IPS-11a (cell line): ENCODE data around the gene PNCK.
"Not testable (repeated sequence)": the region's sequence is repeated elsewhere in the genome, so short reads cannot be mapped to it uniquely, and the experiment has no call there.

Experiments
- H3K4me3 ChIP-seq: one replicate; pipeline ENCODE4 v1.5.1; 2013; ENCODE audit warnings: low read depth, low read length, control low read depth

PNCK gene

GRCh38 chrX:153686711-153687110, 13.1 kb upstream of the PNCK start:
- H3K4me3 ChIP-seq = no peak overlapping the region

- no peak overlapping the region for H3K4me3 ChIP-seq
Observed at GRCh38 chrX:153685751-153686696, 12.4 kb upstream of the PNCK start.

GRCh38 chrX:153685156-153685536, 11.5 kb upstream of the PNCK start:
- H3K4me3 ChIP-seq = no peak overlapping the region

- no peak overlapping the region for H3K4me3 ChIP-seq
Observed at GRCh38 chrX:153684467-153685155, 11.0 kb upstream of the PNCK start.

GRCh38 chrX:153683486-153683885, 9.9 kb upstream of the PNCK start:
- H3K4me3 ChIP-seq = not testable (repeated sequence)

GRCh38 chrX:153681175-153681574, 7.6 kb upstream of the PNCK start:
- H3K4me3 ChIP-seq = no peak overlapping the region

GRCh38 chrX:153674219-153674851, 722 bp upstream of the PNCK start:
- no peak overlapping the region for H3K4me3 ChIP-seq

- no peak overlapping the region for H3K4me3 ChIP-seq
Observed at GRCh38 chrX:153672531-153673427, 834 bp downstream of the PNCK start.

GRCh38 chrX:153671589-153672530, 1.8 kb downstream of the PNCK start:
- H3K4me3 ChIP-seq = no peak overlapping the region

- H3K4me3 ChIP-seq = no peak overlapping the region
Observed at GRCh38 chrX:153670748-153671588, 2.6 kb downstream of the PNCK start.

GRCh38 chrX:153669901-153670731, 3.5 kb downstream of the PNCK start:
- no peak overlapping the region for H3K4me3 ChIP-seq

GRCh38 chrX:153669174-153669890, 4.3 kb downstream of the PNCK start:
- H3K4me3 ChIP-seq = no peak overlapping the region

- no peak overlapping the region for H3K4me3 ChIP-seq
Observed at GRCh38 chrX:153668423-153669173, 5.0 kb downstream of the PNCK start.

- H3K4me3 ChIP-seq = peak overlapping the region; percentile 8
Observed at GRCh38 chrX:153667956-153668396, 5.6 kb downstream of the PNCK start.

- H3K4me3 ChIP-seq = peak overlapping the region; percentile 8
Observed at GRCh38 chrX:153667281-153667955, 6.2 kb downstream of the PNCK start.
